ENCODE results near the gene TRAPPC10. TPM values are rescaled to one million over a fixed set of nuclear protein-coding genes. Genes with fewer than 3 reads are reported as not detected.

The TRAPPC10 gene
- total and polyA plus RNA-seq, 2 donors (not counting 1 experiment from before 2014, with no cell fraction given) = 61.7 to 145 TPM

DNA sequence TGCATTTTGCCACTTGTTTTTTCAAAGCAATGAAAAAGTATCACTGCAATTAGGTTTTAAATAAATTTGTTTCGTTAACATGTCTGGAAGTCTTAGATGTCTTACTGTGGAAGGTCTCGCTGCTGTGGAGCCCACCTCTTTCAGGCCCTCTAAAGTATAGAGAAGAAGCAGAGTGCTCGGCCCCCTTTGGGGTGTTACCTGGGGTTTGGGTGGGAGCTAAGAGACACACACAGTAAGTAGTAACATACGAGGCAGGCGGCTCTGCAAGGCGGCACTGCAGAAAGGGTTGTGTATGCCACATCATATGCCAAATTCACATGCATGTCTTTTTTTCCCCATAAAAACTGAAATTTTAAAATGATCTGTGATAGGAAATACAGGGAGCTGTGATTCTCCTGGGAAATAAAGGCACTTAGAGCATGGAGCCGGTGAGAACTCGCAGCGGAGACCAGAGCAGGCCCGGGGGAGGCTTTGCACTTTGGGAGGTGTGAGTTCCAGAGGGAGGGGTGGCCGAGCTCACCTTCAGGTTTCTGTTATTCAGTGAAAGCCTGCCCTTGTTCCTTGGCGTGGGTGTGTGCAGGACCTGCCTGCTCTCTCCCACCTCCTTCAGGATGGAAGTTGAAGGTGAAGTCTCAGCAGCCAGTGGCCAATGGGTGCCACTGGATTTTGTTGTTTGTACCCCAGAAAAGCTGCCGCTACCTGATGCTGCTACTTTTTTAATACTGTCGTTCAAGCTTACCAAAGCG is 59.4 kb downstream of the TRAPPC10 start:
- TF ChIP-seq, protein P1, sequence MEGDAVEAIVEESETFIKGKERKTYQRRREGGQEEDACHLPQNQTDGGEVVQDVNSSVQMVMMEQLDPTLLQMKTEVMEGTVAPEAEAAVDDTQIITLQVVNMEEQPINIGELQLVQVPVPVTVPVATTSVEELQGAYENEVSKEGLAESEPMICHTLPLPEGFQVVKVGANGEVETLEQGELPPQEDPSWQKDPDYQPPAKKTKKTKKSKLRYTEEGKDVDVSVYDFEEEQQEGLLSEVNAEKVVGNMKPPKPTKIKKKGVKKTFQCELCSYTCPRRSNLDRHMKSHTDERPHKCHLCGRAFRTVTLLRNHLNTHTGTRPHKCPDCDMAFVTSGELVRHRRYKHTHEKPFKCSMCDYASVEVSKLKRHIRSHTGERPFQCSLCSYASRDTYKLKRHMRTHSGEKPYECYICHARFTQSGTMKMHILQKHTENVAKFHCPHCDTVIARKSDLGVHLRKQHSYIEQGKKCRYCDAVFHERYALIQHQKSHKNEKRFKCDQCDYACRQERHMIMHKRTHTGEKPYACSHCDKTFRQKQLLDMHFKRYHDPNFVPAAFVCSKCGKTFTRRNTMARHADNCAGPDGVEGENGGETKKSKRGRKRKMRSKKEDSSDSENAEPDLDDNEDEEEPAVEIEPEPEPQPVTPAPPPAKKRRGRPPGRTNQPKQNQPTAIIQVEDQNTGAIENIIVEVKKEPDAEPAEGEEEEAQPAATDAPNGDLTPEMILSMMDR (IDR thresholded peaks at IDR 0.05) = no peak
- TF ChIP-seq EZH2 (IDR thresholded peaks at IDR 0.05; ENCODE audit: borderline replicate concordance, insufficient read depth, low read depth, low read length, poor library complexity, severe bottlenecking) = no peak
- Mint-ChIP-seq H3K4me1 (peaks cover 3% of the 10 kb centered on the region), H3K4me3 (no peak overlapping the region), H3K27me3 (no peaks in the 10 kb centered on the region), H3K27ac (no peak overlapping the region), H3K9me3 (ENCODE audit: insufficient read depth) (no peaks in the 10 kb centered on the region)
- Histone ChIP-seq H3K27ac (ENCODE audit: low read length in 2 of 2) (no peak overlapping the region), H3K27me3 (replicated peaks in 1 of 4; ENCODE audit: control extremely low read depth in 1 of 4, control insufficient read depth in 3 of 4, insufficient read depth in 4 of 4, low read length in 3 of 4) (no peaks in the 10 kb centered on the region), H3K79me2 (ENCODE audit: control insufficient read depth, insufficient read depth, low read length) (peaks cover 47% of the 10 kb centered on the region), H3K9ac (ENCODE audit: low read length) (no peak overlapping the region), H2AFZ (ENCODE audit: insufficient read depth, low read depth, low read length, poor library complexity, severe bottlenecking) (no peak overlapping the region), H4K20me1 (ENCODE audit: control insufficient read depth, insufficient read depth, low read length, poor library complexity, severe bottlenecking) (peaks cover 38% of the 10 kb centered on the region), H3K4me1 (ENCODE audit: control insufficient read depth in 2 of 2, insufficient read depth in 2 of 2, low read length in 2 of 2) (no peaks in the 10 kb centered on the region), H3K36me3 (replicated peaks in 1 of 2; ENCODE audit: control extremely low read depth in 1 of 2, control insufficient read depth in 1 of 2, extremely low read depth in 1 of 2, insufficient read depth in 2 of 2, low read length in 1 of 2) (peaks cover 6 to 80% of the 10 kb centered on the region in 2 experiments), H3K4me2 (replicated peaks; ENCODE audit: low read depth, low read length, poor library complexity, severe bottlenecking) (no peak overlapping the region), H3K4me3 (ENCODE audit: control extremely low read depth in 1 of 5, extremely low read depth in 1 of 5, insufficient read depth in 1 of 5, low read depth in 2 of 5, low read length in 4 of 5) (no peak overlapping the region), H3K9me3 (ENCODE audit: control extremely low read depth in 1 of 3, control insufficient read depth in 2 of 3, insufficient read depth in 1 of 3, low read length in 2 of 3) (no peaks in the 10 kb centered on the region)
- WGBS (ENCODE audit: insufficient coverage) = 100% methylated on average over 12 of the region's 15 CpGs
- no peak for ATAC-seq (ENCODE audit: low read depth)
- CTCF ChIA-PET = no interaction called here
- no peak for DNase-seq
- POLR2A ChIA-PET = interaction anchor here (0.9 kb wide), 1 partner anchor 10 kb away, joined by 3 read pairs; no protein-coding TSS in a partner anchor
- intact Hi-C loops (cut with micrococcal nuclease) = no loop called here

DNA sequence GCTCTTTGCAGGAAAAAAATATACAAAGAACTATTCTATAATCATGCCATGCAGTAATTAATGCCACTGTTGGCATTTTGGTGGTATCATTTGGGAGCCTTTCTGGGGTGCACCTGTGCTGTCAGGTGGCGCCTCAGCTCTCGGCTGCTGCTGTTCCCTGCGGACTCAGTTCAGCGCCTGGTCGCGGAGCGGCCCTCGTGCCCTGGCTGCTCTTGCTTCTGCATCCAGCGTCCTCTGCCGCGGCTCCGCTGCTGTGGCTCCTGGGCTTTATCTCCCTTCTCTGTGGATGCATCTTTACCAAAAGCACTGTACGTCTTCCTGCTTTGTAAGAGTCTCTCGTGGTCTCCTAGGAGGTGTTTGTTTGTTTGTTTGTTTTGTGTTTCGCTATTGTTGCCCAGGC is 60.0 kb downstream of the TRAPPC10 start:
- H3K79me2 ChIP-seq (ENCODE audit: control insufficient read depth, insufficient read depth, low read length) = peaks cover 41% of the 10 kb centered on the region
- no peaks in the 10 kb centered on the region for H3K27me3 Mint-ChIP-seq
- ATAC-seq (ENCODE audit: low read depth) (no peak), DNase-seq (no peak)
- no peaks in the 10 kb centered on the region for H3K27me3 ChIP-seq (replicated peaks in 1 of 4; ENCODE audit: control extremely low read depth in 1 of 4, control insufficient read depth in 3 of 4, insufficient read depth in 4 of 4, low read length in 3 of 4)
- H3K4me3 ChIP-seq (ENCODE audit: control extremely low read depth in 1 of 5, extremely low read depth in 1 of 5, insufficient read depth in 1 of 5, low read depth in 2 of 5, low read length in 4 of 5) = no peak overlapping the region
- no peak overlapping the region for H3K4me3 Mint-ChIP-seq
- peaks cover 3% of the 10 kb centered on the region for H3K4me1 Mint-ChIP-seq
- no peaks in the 10 kb centered on the region for H3K9me3 ChIP-seq (ENCODE audit: control extremely low read depth in 1 of 3, control insufficient read depth in 2 of 3, insufficient read depth in 1 of 3, low read length in 2 of 3)
- ChIA-PET CTCF (no interaction called here), POLR2A (no interaction called here)
- peaks cover 38% of the 10 kb centered on the region for H4K20me1 ChIP-seq (ENCODE audit: control insufficient read depth, insufficient read depth, low read length, poor library complexity, severe bottlenecking)
- H3K36me3 ChIP-seq (replicated peaks in 1 of 2; ENCODE audit: control extremely low read depth in 1 of 2, control insufficient read depth in 1 of 2, extremely low read depth in 1 of 2, insufficient read depth in 2 of 2, low read length in 1 of 2) = peaks cover 6 to 80% of the 10 kb centered on the region in 2 experiments
- no peak overlapping the region for H3K27ac ChIP-seq (ENCODE audit: low read length in 2 of 2)
- no peaks in the 10 kb centered on the region for H3K4me1 ChIP-seq (ENCODE audit: control insufficient read depth in 2 of 2, insufficient read depth in 2 of 2, low read length in 2 of 2)
- TF ChIP-seq, protein P1 (IDR thresholded peaks at IDR 0.05) = no peak
- TF ChIP-seq EZH2 (IDR thresholded peaks at IDR 0.05; ENCODE audit: borderline replicate concordance, insufficient read depth, low read depth, low read length, poor library complexity, severe bottlenecking) = no peak
- 98% methylated on average over 14 of the region's 15 CpGs for WGBS (ENCODE audit: insufficient coverage)
- no peak overlapping the region for H3K4me2 ChIP-seq (replicated peaks; ENCODE audit: low read depth, low read length, poor library complexity, severe bottlenecking)
- no peak overlapping the region for H3K27ac Mint-ChIP-seq
- intact Hi-C loops (cut with micrococcal nuclease) = no loop called here
- H2AFZ ChIP-seq (ENCODE audit: insufficient read depth, low read depth, low read length, poor library complexity, severe bottlenecking) = no peak overlapping the region
- no peak overlapping the region for H3K9ac ChIP-seq (ENCODE audit: low read length)
- H3K9me3 Mint-ChIP-seq (ENCODE audit: insufficient read depth) = no peaks in the 10 kb centered on the region
